ENCODE results near the gene MBD3.

Gene MBD3

GRCh38 chr19:1584500-1585242 lies 8.0 kb downstream of the MBD3 start:
- no peaks in the 10 kb centered on the region for H3K9me3 ChIP-seq
- H3K36me3 ChIP-seq = peaks cover 65% of the 10 kb centered on the region
- no peaks in the 10 kb centered on the region for H3K4me1 ChIP-seq
- DNase-seq = no peak
- H3K27me3 ChIP-seq = no peaks in the 10 kb centered on the region
- no peak for TF ChIP-seq CTCF (IDR thresholded peaks at IDR 0.05; ENCODE audit: low read depth, low read length)
- no peak overlapping the region for H3K4me3 ChIP-seq (ENCODE audit: low read depth, low read length)

GRCh38 chr19:1582201-1582600 lies 10.5 kb downstream of the MBD3 start:
- Histone ChIP-seq H3K4me3 (ENCODE audit: low read depth, low read length) (no peak overlapping the region), H3K27me3 (no peaks in the 10 kb centered on the region), H3K4me1 (no peaks in the 10 kb centered on the region), H3K9me3 (no peaks in the 10 kb centered on the region), H3K36me3 (peaks cover 84% of the 10 kb centered on the region)
- no peak for DNase-seq
- TF ChIP-seq CTCF (IDR thresholded peaks at IDR 0.05; ENCODE audit: low read depth, low read length) = no peak

GRCh38 chr19:1580957-1581356 lies 11.7 kb downstream of the MBD3 start:
- no peak overlapping the region for H3K4me3 ChIP-seq (ENCODE audit: low read depth, low read length)
- H3K4me1 ChIP-seq = no peaks in the 10 kb centered on the region
- DNase-seq = no peak
- no peaks in the 10 kb centered on the region for H3K9me3 ChIP-seq
- H3K27me3 ChIP-seq = no peaks in the 10 kb centered on the region
- no peak for TF ChIP-seq CTCF (IDR thresholded peaks at IDR 0.05; ENCODE audit: low read depth, low read length)
- H3K36me3 ChIP-seq = peaks cover 90% of the 10 kb centered on the region

GRCh38 chr19:1580382-1580781 lies 12.3 kb downstream of the MBD3 start:
- H3K4me3 ChIP-seq (ENCODE audit: low read depth, low read length) = no peak overlapping the region
- H3K9me3 ChIP-seq = no peaks in the 10 kb centered on the region
- no peak for DNase-seq
- H3K27me3 ChIP-seq = no peaks in the 10 kb centered on the region
- no peak for TF ChIP-seq CTCF (IDR thresholded peaks at IDR 0.05; ENCODE audit: low read depth, low read length)
- H3K4me1 ChIP-seq = no peaks in the 10 kb centered on the region
- H3K36me3 ChIP-seq = peaks cover 87% of the 10 kb centered on the region

- H3K27me3 ChIP-seq = no peaks in the 10 kb centered on the region
- no peak overlapping the region for H3K4me3 ChIP-seq (ENCODE audit: low read depth, low read length)
- no peak for TF ChIP-seq CTCF (IDR thresholded peaks at IDR 0.05; ENCODE audit: low read depth, low read length)
- no peak for DNase-seq
- H3K9me3 ChIP-seq = no peaks in the 10 kb centered on the region
- peaks cover 80% of the 10 kb centered on the region for H3K36me3 ChIP-seq
- no peaks in the 10 kb centered on the region for H3K4me1 ChIP-seq
These were observed 13.4 kb downstream of the MBD3 start for GRCh38 chr19:1579222-1579621.

DNA sequence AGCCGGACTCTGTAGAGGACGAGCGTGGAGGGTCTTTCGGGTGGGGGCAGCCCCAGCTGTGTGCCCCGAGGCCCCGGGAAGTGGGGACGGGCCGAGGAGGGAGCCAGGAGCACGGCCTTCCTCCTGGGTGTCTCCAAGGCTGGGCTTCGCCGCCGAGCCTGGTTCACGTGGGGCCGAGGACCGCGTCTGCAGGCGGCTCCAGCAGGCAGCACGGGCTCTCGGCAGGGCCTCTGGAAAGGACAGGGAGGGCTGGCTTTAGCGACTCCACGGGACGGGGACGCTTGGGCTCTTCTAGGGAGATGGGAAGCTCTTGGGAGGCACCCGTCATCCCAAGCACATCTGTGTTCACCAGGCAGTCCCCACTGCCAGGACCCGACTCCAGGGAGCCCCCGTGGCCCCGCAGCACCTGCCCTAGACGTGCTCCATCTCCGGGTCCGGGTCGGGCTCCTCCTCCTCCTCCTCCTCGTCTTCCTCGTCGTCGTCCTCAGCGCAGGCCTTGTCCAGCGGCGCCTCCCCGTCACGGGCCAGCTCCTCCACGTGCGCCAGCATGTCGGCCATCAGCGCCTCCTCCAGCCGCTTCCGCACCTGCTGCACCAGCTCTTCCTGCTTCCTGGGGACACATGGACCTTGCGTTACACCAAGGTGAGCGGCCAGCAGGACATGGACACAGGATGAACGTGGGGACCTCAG lies 14.6 kb downstream of the MBD3 start:
- no peak for TF ChIP-seq CTCF (IDR thresholded peaks at IDR 0.05; ENCODE audit: low read depth, low read length)
- Histone ChIP-seq H3K9me3 (no peaks in the 10 kb centered on the region), H3K27me3 (no peaks in the 10 kb centered on the region), H3K4me3 (ENCODE audit: low read depth, low read length) (no peak overlapping the region), H3K4me1 (no peaks in the 10 kb centered on the region), H3K36me3 (peaks cover 71% of the 10 kb centered on the region)
- no peak for DNase-seq

All from BE2C (cell line).